NB4 (cell line): Measurements from ENCODE around the gene HSPA6.
A peak's percentile ranks its signal among the peaks of the same experiment; 100 is the strongest.

Experiments
- CTCF ChIP-seq: IDR thresholded peaks from one replicate; pipeline ENCODE4 v1.5.1; 2012; ENCODE audit warnings: low read depth, low read length
- MAX ChIP-seq: IDR thresholded peaks from 2 replicates; pipeline ENCODE4 v1.6.1; 2011; ENCODE audit warnings: low read depth, low read length

GRCh38 chr1:161486806-161487741 is 37.3 kb upstream of the HSPA6 start:
- peak; percentile 94 for TF ChIP-seq MAX
- peak; percentile 65 for TF ChIP-seq CTCF
